Panc1 (cell line): ENCODE measurements around the gene IREB2. TPM values are rescaled to one million over a fixed set of nuclear protein-coding genes. Genes with fewer than 3 reads are reported as not detected.
"Not testable (repeated sequence)": the region's sequence is repeated elsewhere in the genome, so short reads cannot be mapped to it uniquely, and the experiment has no call there.

Experiments used
- ATAC-seq: fragments of 200-7000 bp; cut with Tn5 transposase; 2 replicates; pipeline ENCODE4 v1.9.1; 2020; ENCODE audit warnings: mild to moderate bottlenecking, moderate library complexity
- BruUV-seq: library from RNA; stranded (reverse); fragments of 400-500 nt; replicated peaks from 2 replicates; lab custom pipeline; 2021; lab: Mats Ljungman, UMichigan
- CTCF ChIA-PET: fragments of 300-600 bp; sonication (Branson Sonifier 250); formaldehyde crosslinking; loops from one replicate; lab custom pipeline; 2022; ENCODE audit warnings: antibody characterized with exemption; lab: Charles Lee
- POLR2A ChIA-PET: fragments of 300-600 bp; sonication (Branson Sonifier 250); formaldehyde crosslinking; loops from one replicate; lab custom pipeline; 2022; ENCODE audit warnings: antibody characterized with exemption; lab: Charles Lee
- DNase-seq: peaks from one replicate; pipeline ENCODE4 v3.0.0-alpha.2; 2010; ENCODE audit warnings: low read depth, low spot score
- H3K27ac ChIP-seq: 2 replicates; pipeline ENCODE4 v1.5.1; 2011; ENCODE audit warnings: mild to moderate bottlenecking, low read length, inconsistent platforms
- H3K27me3 ChIP-seq: fragments of 200-500 bp; sonication (Bioruptor generic); 2 replicates; pipeline ENCODE4 v1.6.0; 2014; ENCODE audit warnings: low read length, inconsistent platforms; ENCODE audit not compliant: control insufficient read depth, insufficient read depth
- H3K36me3 ChIP-seq: fragments of 200-500 bp; sonication (Bioruptor generic); 2 replicates; pipeline ENCODE4 v1.5.1; 2014; ENCODE audit warnings: inconsistent platforms, mild to moderate bottlenecking, low read length, moderate library complexity; ENCODE audit not compliant: control insufficient read depth, insufficient read depth
- H3K4me1 ChIP-seq: 2 replicates; pipeline ENCODE4 v1.5.1; 2011; ENCODE audit warnings: inconsistent platforms, mild to moderate bottlenecking, low read length, moderate library complexity; ENCODE audit not compliant: control insufficient read depth, insufficient read depth
- H3K4me3 ChIP-seq, 2 experiments: 2 replicates each; pipeline ENCODE4 v1.5.1; 2011 to 2012; ENCODE audit warnings: low read depth in 2 of 2, low read length in 2 of 2, mild to moderate bottlenecking in 2 of 2, inconsistent platforms in 1 of 2, moderate library complexity in 1 of 2
- H3K9me3 ChIP-seq: fragments of 200-500 bp; sonication (Bioruptor generic); 2 replicates; pipeline ENCODE4 v1.5.1; 2014; ENCODE audit warnings: low read depth, mild to moderate bottlenecking, inconsistent platforms, low read length, moderate library complexity; ENCODE audit not compliant: control insufficient read depth, insufficient read depth
- POLR2AphosphoS5 ChIP-seq: IDR thresholded peaks from 2 replicates; pipeline ENCODE4 v1.6.1; 2012; ENCODE audit warnings: mild to moderate bottlenecking, low read depth, low read length, moderate library complexity
- SIN3A ChIP-seq: IDR thresholded peaks from 2 replicates; pipeline ENCODE4 v1.6.1; 2012; ENCODE audit warnings: low read depth, mild to moderate bottlenecking, low read length, moderate library complexity, borderline replicate concordance; ENCODE audit not compliant: insufficient read depth
- TCF7L2 ChIP-seq: IDR thresholded peaks from 2 replicates; pipeline ENCODE4 v1.6.1; 2011; ENCODE audit warnings: mild to moderate bottlenecking, low read depth, low read length, inconsistent platforms
- in situ Hi-C: cut with HindIII; loops from 2 replicates; pipeline ENCODE4 v1.10.0; 2016; ENCODE audit warnings: low sequenced_read_pairs, low pct_unique_long_range_greater_than_20kb
- intact Hi-C: fragments of 100-400 bp; cut with micrococcal nuclease; formaldehyde crosslinking; loops from one replicate; pipeline ENCODE4 v1.10.0; 2022; ENCODE audit not compliant: unreplicated experiment
- total RNA-seq: library from RNA; stranded (reverse); gene quantifications from one replicate; pipeline ENCODE4 v1.2.1, GENCODE V29; 2021; ENCODE audit not compliant: unreplicated experiment
- TF ChIP-seq, protein P1 (sequence below): fragments of 450-650 bp; IDR thresholded peaks from 2 replicates; pipeline ENCODE4 v1.5.1; 2017; ENCODE audit warnings: mild to moderate bottlenecking
- TF ChIP-seq, protein P2 (sequence below), 2 experiments: IDR thresholded peaks; 2 replicates each; pipeline ENCODE4 v1.6.1; 2011 to 2012; ENCODE audit warnings: low read depth in 2 of 2, control low read depth in 1 of 2, low read length in 1 of 2, mild to moderate bottlenecking in 1 of 2, moderate library complexity in 1 of 2; ENCODE audit not compliant: insufficient read depth in 1 of 2

The IREB2 gene
- total RNA-seq, 1 experiment from 2014 or later, result 71.7 TPM

DNA sequence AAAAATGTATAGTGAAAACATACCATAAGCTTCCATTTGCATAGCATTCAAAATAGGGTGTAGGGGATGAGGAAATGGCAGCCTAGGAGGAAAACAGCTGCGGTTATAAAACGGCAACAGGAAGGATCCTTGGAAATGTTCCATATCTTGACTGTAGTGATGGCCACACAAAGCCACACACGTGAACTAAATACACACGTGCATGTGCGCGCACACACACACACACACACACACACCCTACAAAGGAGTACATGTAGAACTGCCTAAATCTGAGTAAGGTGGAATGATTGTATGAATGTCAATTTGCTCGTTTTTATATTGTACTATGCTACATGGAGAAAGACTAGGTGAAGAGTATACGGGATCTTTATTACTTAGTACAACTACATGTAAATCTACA lies 3.9 kb upstream of the IREB2 start:
- intact Hi-C loops, result no loop called here
- POLR2A ChIA-PET, result no interaction called here
- CTCF ChIA-PET, result no interaction called here

DNA sequence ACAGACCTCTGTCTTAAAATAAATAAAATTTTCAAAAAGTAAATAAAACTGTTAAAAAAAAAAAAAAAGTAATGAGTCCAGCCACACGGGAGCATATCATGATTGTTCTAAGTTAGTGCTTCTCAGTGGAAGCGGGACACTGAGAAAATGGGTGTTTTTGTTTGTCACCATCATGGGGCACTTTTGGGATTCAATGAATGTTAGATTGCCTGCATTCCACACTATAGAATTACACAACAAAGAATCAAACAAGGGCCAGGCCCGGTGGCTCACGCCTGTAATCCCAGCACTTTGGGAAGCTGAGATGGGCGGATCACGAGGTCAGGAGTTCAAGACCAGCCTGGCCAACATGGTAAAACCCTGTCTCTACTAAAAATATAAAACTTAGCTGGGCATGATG lies 3.3 kb upstream of the IREB2 start:
- BruUV-seq, ATAC-seq, POLR2A ChIA-PET, in situ Hi-C loops, DNase-seq, H3K4me3 ChIP-seq, H3K9me3 ChIP-seq, H3K36me3 ChIP-seq, intact Hi-C loops, CTCF ChIA-PET, H3K27me3 ChIP-seq: not testable (repeated sequence)
- Histone ChIP-seq H3K27ac (peak overlapping the region; percentile 55; the same call in 1 of the 2 replicates), H3K4me1 (peaks cover 11% of the 10 kb centered on the region)

More for the DNA sequence above, 3.9 kb upstream of the IREB2 start:
- TF ChIP-seq, protein P1, sequence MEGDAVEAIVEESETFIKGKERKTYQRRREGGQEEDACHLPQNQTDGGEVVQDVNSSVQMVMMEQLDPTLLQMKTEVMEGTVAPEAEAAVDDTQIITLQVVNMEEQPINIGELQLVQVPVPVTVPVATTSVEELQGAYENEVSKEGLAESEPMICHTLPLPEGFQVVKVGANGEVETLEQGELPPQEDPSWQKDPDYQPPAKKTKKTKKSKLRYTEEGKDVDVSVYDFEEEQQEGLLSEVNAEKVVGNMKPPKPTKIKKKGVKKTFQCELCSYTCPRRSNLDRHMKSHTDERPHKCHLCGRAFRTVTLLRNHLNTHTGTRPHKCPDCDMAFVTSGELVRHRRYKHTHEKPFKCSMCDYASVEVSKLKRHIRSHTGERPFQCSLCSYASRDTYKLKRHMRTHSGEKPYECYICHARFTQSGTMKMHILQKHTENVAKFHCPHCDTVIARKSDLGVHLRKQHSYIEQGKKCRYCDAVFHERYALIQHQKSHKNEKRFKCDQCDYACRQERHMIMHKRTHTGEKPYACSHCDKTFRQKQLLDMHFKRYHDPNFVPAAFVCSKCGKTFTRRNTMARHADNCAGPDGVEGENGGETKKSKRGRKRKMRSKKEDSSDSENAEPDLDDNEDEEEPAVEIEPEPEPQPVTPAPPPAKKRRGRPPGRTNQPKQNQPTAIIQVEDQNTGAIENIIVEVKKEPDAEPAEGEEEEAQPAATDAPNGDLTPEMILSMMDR, result no peak
- no peak for TF ChIP-seq POLR2AphosphoS5
- no peak for TF ChIP-seq SIN3A
- TF ChIP-seq, protein P2, sequence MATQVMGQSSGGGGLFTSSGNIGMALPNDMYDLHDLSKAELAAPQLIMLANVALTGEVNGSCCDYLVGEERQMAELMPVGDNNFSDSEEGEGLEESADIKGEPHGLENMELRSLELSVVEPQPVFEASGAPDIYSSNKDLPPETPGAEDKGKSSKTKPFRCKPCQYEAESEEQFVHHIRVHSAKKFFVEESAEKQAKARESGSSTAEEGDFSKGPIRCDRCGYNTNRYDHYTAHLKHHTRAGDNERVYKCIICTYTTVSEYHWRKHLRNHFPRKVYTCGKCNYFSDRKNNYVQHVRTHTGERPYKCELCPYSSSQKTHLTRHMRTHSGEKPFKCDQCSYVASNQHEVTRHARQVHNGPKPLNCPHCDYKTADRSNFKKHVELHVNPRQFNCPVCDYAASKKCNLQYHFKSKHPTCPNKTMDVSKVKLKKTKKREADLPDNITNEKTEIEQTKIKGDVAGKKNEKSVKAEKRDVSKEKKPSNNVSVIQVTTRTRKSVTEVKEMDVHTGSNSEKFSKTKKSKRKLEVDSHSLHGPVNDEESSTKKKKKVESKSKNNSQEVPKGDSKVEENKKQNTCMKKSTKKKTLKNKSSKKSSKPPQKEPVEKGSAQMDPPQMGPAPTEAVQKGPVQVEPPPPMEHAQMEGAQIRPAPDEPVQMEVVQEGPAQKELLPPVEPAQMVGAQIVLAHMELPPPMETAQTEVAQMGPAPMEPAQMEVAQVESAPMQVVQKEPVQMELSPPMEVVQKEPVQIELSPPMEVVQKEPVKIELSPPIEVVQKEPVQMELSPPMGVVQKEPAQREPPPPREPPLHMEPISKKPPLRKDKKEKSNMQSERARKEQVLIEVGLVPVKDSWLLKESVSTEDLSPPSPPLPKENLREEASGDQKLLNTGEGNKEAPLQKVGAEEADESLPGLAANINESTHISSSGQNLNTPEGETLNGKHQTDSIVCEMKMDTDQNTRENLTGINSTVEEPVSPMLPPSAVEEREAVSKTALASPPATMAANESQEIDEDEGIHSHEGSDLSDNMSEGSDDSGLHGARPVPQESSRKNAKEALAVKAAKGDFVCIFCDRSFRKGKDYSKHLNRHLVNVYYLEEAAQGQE (IDR thresholded peaks at IDR 0.05; ENCODE audit: insufficient read depth in 1 of 2, low read depth in 2 of 2, low read length in 1 of 2), result no peak
- TF ChIP-seq TCF7L2, result no peak
- Histone ChIP-seq H3K9me3 (no peaks in the 10 kb centered on the region), H3K4me1 (peaks cover 5% of the 10 kb centered on the region), H3K27ac (0 out of 2 replicates have a peak overlapping the region, but pooled peaks have one; percentile 55), H3K4me3 (no peak overlapping the region), H3K27me3 (peaks cover 3% of the 10 kb centered on the region; the same call in 1 of the 2 replicates), H3K36me3 (peaks cover under 1% of the 10 kb centered on the region)
- DNase-seq (no peak), ATAC-seq (no peak)
- in situ Hi-C loops, result no loop called here
- BruUV-seq, result no TSS peak

DNA sequence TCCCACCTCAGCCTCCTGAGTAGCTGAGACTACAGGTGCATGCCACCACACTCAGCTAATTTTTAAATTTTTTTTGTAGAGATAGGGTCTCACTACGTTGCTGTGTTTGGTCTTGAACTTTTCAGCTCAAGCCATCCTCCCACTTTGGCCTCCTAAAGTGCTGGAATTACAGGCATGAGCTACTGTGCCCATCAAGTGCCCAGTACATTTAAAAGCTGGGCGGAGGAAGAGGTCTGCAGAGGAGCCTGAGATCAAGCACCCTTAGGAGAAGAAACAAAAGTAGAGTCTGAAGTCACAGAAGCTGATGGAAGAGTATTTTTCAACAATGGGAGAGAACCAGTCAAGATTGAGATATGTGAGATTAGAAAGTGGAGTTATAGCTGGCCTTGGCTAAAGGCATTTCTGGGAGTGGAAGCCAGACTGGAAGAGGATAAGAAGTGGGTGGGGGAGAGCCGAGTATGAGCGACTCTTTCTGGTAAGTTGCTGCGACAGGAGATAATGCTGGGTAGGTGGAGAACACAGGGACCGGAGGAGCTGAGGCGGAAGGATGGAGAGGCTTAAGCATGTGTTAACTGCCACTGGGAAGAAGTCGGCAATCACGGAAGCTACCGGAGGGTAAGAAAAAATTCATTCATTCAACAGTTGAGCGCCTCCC lies 782 bp upstream of the IREB2 start:
- intact Hi-C loops, result no loop called here
- Histone ChIP-seq H3K9me3 (no peaks in the 10 kb centered on the region), H3K27ac (peak overlapping the region; percentile 98), H3K36me3 (peaks cover 19% of the 10 kb centered on the region), H3K4me3 (peak overlapping the region; percentile 83 to 89), H3K27me3 (no peaks in the 10 kb centered on the region), H3K4me1 (peaks cover 24% of the 10 kb centered on the region)
- TF ChIP-seq, protein P1, result no peak
- TF ChIP-seq, protein P2 (IDR thresholded peaks at IDR 0.05; ENCODE audit: insufficient read depth in 1 of 2, low read depth in 2 of 2, low read length in 1 of 2), result no peak
- TF ChIP-seq TCF7L2, result no peak
- TF ChIP-seq SIN3A, result no peak
- no peak for TF ChIP-seq POLR2AphosphoS5
- TSS peak; percentile 88 for BruUV-seq
- POLR2A ChIA-PET, result interaction anchor here (0.6 to 1.4 kb wide), 6 partner anchors 8 to 254 kb away, joined by 3 to 13 read pairs (median 4); no protein-coding TSS in a partner anchor
- CTCF ChIA-PET, result interaction anchor here (0.6 to 0.8 kb wide), 2 partner anchors 122 to 402 kb away, joined by 3 to 5 read pairs; no protein-coding TSS in a partner anchor
- in situ Hi-C loops, result no loop called here
- DNase-seq, result no peak
- ATAC-seq, result peak; percentile 50
